ENCODE data around the gene NT5DC4. TPM values are rescaled to one million over a fixed set of nuclear protein-coding genes. Genes with fewer than 3 reads are reported as not detected.

Gene NT5DC4
- 0.22 TPM for total RNA-seq (2021; ENCODE audit: unreplicated experiment)
- polyA plus RNA-seq (2012): 0.10 and 0.21 TPM in 2 replicates
- Bru-seq, nascent RNA: percentile 31 among the genes with signal in this experiment
- BruChase-seq, experiment 1, labeled RNA remaining after a 6-hour chase: percentile 25 among the genes with signal in this experiment
- percentile 31 among the genes with signal in this experiment for BruChase-seq, experiment 2, labeled RNA remaining after a 2-hour chase
- long read RNA-seq, partial matches to known transcripts: 0 of 1 reads
- long read RNA-seq, other reads (novel, unspliced or antisense): 1 of 1 reads

DNA sequence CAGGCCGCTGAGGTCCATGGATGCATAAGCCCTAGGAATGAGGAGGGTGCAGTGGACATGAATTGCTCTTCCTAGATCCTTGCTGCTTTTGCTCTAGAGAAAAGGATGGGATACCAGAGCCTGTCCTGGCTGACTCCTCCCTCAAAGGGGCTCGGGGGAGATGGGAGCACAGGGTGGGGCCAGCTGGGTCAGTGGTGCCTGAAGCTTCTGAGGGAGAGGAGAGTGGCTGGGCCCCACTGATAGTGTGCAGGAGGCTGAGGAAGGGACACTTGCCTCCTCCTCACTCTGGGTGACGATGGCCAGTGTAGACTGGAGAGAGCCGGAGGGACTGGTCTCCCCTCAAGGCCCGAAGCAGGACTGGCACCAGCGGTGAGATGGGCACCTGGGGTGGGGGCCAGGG is at the start of gene NT5DC4:
TSS of gene NT5DC4 (plus strand) at position 236 of the 400 bp plus-strand sequence. CDS start at position 296, 60 bp downstream.
- H3K79me2 ChIP-seq (ENCODE audit: insufficient read depth, low read length): no peaks in the 10 kb centered on the region
- RAD21 ChIA-PET (ENCODE audit: low non-redundant PET in 1 of 2, low total read pairs in 2 of 2, uncharacterized antibody in 2 of 2, unreplicated experiment in 2 of 2): no interaction called here
- H3K9me2 ChIP-seq (ENCODE audit: insufficient read depth): no peaks in the 10 kb centered on the region
- BruUV-seq (replicated peaks): no TSS peak
- H3K9me3 ChIP-seq (ENCODE audit: control insufficient read depth in 1 of 2, insufficient read depth in 1 of 2, low read depth in 1 of 2, low read length in 2 of 2): no peaks in the 10 kb centered on the region
- no peak within 1 kb of the TSS for H3K27ac ChIP-seq (ENCODE audit: low read depth, low read length)
- DNase-seq (ENCODE audit: low read depth, low spot score) (no peak), ATAC-seq (no peak)
- no peaks in the 10 kb centered on the region for H3K27me3 ChIP-seq (ENCODE audit: insufficient read depth, low read length)
- H2AFZ ChIP-seq (ENCODE audit: low read depth, low read length, poor library complexity, severe bottlenecking): no peak within 1 kb of the TSS
- no peaks in the 10 kb centered on the region for H4K20me1 ChIP-seq (ENCODE audit: insufficient read depth)
- peaks cover 6 to 18% of the 10 kb centered on the region in 2 experiments for H3K4me1 ChIP-seq (ENCODE audit: control insufficient read depth in 1 of 2, insufficient read depth in 2 of 2, low read length in 2 of 2)
- H3K36me3 ChIP-seq (ENCODE audit: control insufficient read depth in 1 of 2, insufficient read depth in 2 of 2, low read length in 2 of 2): no peaks in the 10 kb centered on the region
- no peak for TF ChIP-seq CBX3 (IDR thresholded peaks at IDR 0.05; ENCODE audit: low read depth)
- TF ChIP-seq, protein P1, sequence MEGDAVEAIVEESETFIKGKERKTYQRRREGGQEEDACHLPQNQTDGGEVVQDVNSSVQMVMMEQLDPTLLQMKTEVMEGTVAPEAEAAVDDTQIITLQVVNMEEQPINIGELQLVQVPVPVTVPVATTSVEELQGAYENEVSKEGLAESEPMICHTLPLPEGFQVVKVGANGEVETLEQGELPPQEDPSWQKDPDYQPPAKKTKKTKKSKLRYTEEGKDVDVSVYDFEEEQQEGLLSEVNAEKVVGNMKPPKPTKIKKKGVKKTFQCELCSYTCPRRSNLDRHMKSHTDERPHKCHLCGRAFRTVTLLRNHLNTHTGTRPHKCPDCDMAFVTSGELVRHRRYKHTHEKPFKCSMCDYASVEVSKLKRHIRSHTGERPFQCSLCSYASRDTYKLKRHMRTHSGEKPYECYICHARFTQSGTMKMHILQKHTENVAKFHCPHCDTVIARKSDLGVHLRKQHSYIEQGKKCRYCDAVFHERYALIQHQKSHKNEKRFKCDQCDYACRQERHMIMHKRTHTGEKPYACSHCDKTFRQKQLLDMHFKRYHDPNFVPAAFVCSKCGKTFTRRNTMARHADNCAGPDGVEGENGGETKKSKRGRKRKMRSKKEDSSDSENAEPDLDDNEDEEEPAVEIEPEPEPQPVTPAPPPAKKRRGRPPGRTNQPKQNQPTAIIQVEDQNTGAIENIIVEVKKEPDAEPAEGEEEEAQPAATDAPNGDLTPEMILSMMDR (IDR thresholded peaks at IDR 0.05 in 2 of 3, conservative IDR thresholded peaks at IDR 0.05 in 1 of 3; ENCODE audit: borderline replicate concordance in 1 of 3, insufficient read depth in 1 of 3, low read depth in 2 of 3, low read length in 2 of 3): no peak
- TF ChIP-seq EZH2phosphoT487 (IDR thresholded peaks at IDR 0.05; ENCODE audit: borderline replicate concordance): no peak
- no peak for TF ChIP-seq POLR2AphosphoS5 (IDR thresholded peaks at IDR 0.05; ENCODE audit: low read depth, low read length)
- TF ChIP-seq YY1 (IDR thresholded peaks at IDR 0.05; ENCODE audit: extremely low read depth, insufficient replicate concordance, low read depth, low read length): no peak
- no peak for TF ChIP-seq EZH2 (IDR thresholded peaks at IDR 0.05)
- no peak for TF ChIP-seq RAD21 (IDR thresholded peaks at IDR 0.05; ENCODE audit: low read depth)
- no peak for TF ChIP-seq SIN3A (IDR thresholded peaks at IDR 0.05; ENCODE audit: low read depth)
- no peak for TF ChIP-seq TCF7L2 (IDR thresholded peaks at IDR 0.05; ENCODE audit: borderline replicate concordance, extremely low read depth, insufficient read depth, insufficient read length)
- no peak for TF ChIP-seq ZNF274 (IDR thresholded peaks at IDR 0.05; ENCODE audit: low read depth, low read length)
- TF ChIP-seq, protein P2, sequence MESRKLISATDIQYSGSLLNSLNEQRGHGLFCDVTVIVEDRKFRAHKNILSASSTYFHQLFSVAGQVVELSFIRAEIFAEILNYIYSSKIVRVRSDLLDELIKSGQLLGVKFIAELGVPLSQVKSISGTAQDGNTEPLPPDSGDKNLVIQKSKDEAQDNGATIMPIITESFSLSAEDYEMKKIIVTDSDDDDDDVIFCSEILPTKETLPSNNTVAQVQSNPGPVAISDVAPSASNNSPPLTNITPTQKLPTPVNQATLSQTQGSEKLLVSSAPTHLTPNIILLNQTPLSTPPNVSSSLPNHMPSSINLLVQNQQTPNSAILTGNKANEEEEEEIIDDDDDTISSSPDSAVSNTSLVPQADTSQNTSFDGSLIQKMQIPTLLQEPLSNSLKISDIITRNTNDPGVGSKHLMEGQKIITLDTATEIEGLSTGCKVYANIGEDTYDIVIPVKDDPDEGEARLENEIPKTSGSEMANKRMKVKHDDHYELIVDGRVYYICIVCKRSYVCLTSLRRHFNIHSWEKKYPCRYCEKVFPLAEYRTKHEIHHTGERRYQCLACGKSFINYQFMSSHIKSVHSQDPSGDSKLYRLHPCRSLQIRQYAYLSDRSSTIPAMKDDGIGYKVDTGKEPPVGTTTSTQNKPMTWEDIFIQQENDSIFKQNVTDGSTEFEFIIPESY (IDR thresholded peaks at IDR 0.05; ENCODE audit: extremely low read depth, insufficient replicate concordance, low read length): no peak
- no peak for TF ChIP-seq EGR1 (IDR thresholded peaks at IDR 0.05; ENCODE audit: low read depth)
- no peak for TF ChIP-seq JUND (IDR thresholded peaks at IDR 0.05)
- TF ChIP-seq, protein P3, sequence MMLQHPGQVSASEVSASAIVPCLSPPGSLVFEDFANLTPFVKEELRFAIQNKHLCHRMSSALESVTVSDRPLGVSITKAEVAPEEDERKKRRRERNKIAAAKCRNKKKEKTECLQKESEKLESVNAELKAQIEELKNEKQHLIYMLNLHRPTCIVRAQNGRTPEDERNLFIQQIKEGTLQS (IDR thresholded peaks at IDR 0.05): no peak
- no peak within 1 kb of the TSS for H3K4me3 ChIP-seq (replicated peaks in 1 of 2; ENCODE audit: low read depth in 1 of 2, low read length in 2 of 2)
- CTCF ChIA-PET: no interaction called here
- POLR2A ChIA-PET: no interaction called here
- no peak within 1 kb of the TSS for H3K9ac ChIP-seq (ENCODE audit: low read length)
- no peak within 1 kb of the TSS for H3K4me2 ChIP-seq (ENCODE audit: low read length)
- intact Hi-C loops (cut with micrococcal nuclease): no loop called here
